GM12878 (cell line): Measurements from ENCODE around the gene ST6GAL2. TPM values are rescaled to one million over a fixed set of nuclear protein-coding genes. Genes with fewer than 3 reads are reported as not detected.

ENCODE experiments used
- ATAC-seq: fragments of 200-7000 bp; cut with Tn5 transposase; 3 replicates; pipeline ENCODE4 v1.9.1; 2020; ENCODE audit warnings: mild to moderate bottlenecking, moderate library complexity
- BruUV-seq: library from RNA; stranded (reverse); fragments of 400-500 nt; replicated peaks from 2 replicates; lab custom pipeline; 2021; lab: Mats Ljungman, UMichigan
- CTCF ChIA-PET: fragments of 300-600 bp; sonication (Branson Sonifier 250); formaldehyde crosslinking; extraction: SDS; loops from one replicate; lab custom pipeline; 2021; ENCODE audit warnings: inconsistent platforms; lab: Yijun Ruan, JAX
- POLR2A ChIA-PET: fragments of 350-600 bp; formaldehyde crosslinking; extraction: SDS; loops from one replicate; lab custom pipeline; 2021; ENCODE audit warnings: inconsistent platforms; lab: Charles Lee
- RAD21 ChIA-PET: fragments of 300-600 bp; sonication (Branson Sonifier 250); formaldehyde crosslinking; loops from one replicate; lab custom pipeline; 2023; ENCODE audit warnings: antibody characterized with exemption; ENCODE audit not compliant: unreplicated experiment; lab: Charles Lee
- SMC1A ChIA-PET: fragments of 300-600 bp; sonication (Branson Sonifier 250); formaldehyde crosslinking; loops from one replicate; lab custom pipeline; 2023; ENCODE audit not compliant: unreplicated experiment, uncharacterized antibody; lab: Charles Lee
- DNase-seq: peaks from one replicate; pipeline ENCODE4 v3.0.0-alpha.2; 2011; ENCODE audit warnings: low read depth, low spot score
- FAIRE-seq: peaks from 3 replicates; lab custom pipeline; 2011; peaks lifted over from hg19 to GRCh38; lab: Jason Lieb, UNC
- H2AFZ ChIP-seq: 2 replicates; pipeline ENCODE4 v1.6.0; 2011; ENCODE audit warnings: low read depth, low read length, control low read depth; ENCODE audit not compliant: control insufficient read depth
- H3K27ac ChIP-seq: 2 replicates; pipeline ENCODE4 v1.5.1; 2011; ENCODE audit warnings: control low read depth; ENCODE audit not compliant: control insufficient read depth, insufficient read depth
- H3K27me3 ChIP-seq, 2 experiments: replicated peaks in 1 of 2; 2 replicates each; pipeline versions ENCODE4 v1.6.0 to v1.6.1; 2011; ENCODE audit warnings: low read length in 1 of 2; ENCODE audit not compliant: control insufficient read depth in 2 of 2, insufficient read depth in 2 of 2
- H3K36me3 ChIP-seq, 2 experiments: 2 replicates each; pipeline ENCODE4 v1.5.1; 2011; ENCODE audit warnings: low read length in 1 of 2; ENCODE audit not compliant: control insufficient read depth in 2 of 2, insufficient read depth in 2 of 2
- H3K4me1 ChIP-seq: 2 replicates; pipeline ENCODE4 v1.6.1; 2011; ENCODE audit warnings: mild to moderate bottlenecking, low read length, moderate library complexity, mixed read lengths; ENCODE audit not compliant: control insufficient read depth, insufficient read depth
- H3K4me2 ChIP-seq: 2 replicates; pipeline ENCODE4 v1.6.0; 2011; ENCODE audit warnings: control low read depth; ENCODE audit not compliant: control insufficient read depth, insufficient read depth
- H3K4me3 ChIP-seq: fragments of 200-600 bp; sonication (generic); 2 replicates; pipeline ENCODE4 v1.5.1; 2016
- H3K79me2 ChIP-seq: 2 replicates; pipeline ENCODE4 v1.6.0; 2011; ENCODE audit warnings: low read length; ENCODE audit not compliant: control insufficient read depth, insufficient read depth
- H3K9ac ChIP-seq: 2 replicates; pipeline ENCODE4 v1.8.0; 2011; ENCODE audit warnings: low read length, control low read depth, mixed read lengths; ENCODE audit not compliant: control insufficient read depth, insufficient read depth
- H3K9me3 ChIP-seq: replicated peaks from 3 replicates; pipeline ENCODE4 v1.5.1; 2011; ENCODE audit warnings: mild to moderate bottlenecking, low read length; ENCODE audit not compliant: control insufficient read depth, insufficient read depth
- H4K20me1 ChIP-seq: 2 replicates; pipeline ENCODE4 v1.6.0; 2011; ENCODE audit not compliant: control insufficient read depth, insufficient read depth
- BCL3 ChIP-seq: IDR thresholded peaks from 2 replicates; pipeline ENCODE4 v1.6.1; 2011; ENCODE audit warnings: borderline replicate concordance, low read depth, mild to moderate bottlenecking, moderate library complexity, low read length; ENCODE audit not compliant: insufficient read depth, poor library complexity, severe bottlenecking
- CBFB ChIP-seq: IDR thresholded peaks from 2 replicates; pipeline ENCODE4 v1.6.1; 2016; ENCODE audit warnings: antibody characterized with exemption, low read depth
- CBX3 ChIP-seq: fragments of 200-600 bp; sonication (generic); IDR thresholded peaks from 2 replicates; pipeline ENCODE4 v1.6.1; 2016; ENCODE audit warnings: low read depth, borderline replicate concordance
- ESRRA ChIP-seq: IDR thresholded peaks from 2 replicates; pipeline ENCODE4 v1.6.1; 2012; ENCODE audit warnings: mild to moderate bottlenecking, low read length, improper control_type of control experiment
- ETV6 ChIP-seq, 2 experiments: fragments of 450-650 bp in 1 of 2; IDR thresholded peaks in 1 of 2; conservative IDR thresholded peaks in 1 of 2; 2 replicates each; pipeline ENCODE4 v1.6.1; 2014; ENCODE audit warnings: antibody characterized with exemption in 1 of 2, borderline replicate concordance in 1 of 2, low read depth in 1 of 2, mild to moderate bottlenecking in 1 of 2, moderate library complexity in 1 of 2
- FOXK2 ChIP-seq: fragments of 450-650 bp; IDR thresholded peaks from 2 replicates; pipeline ENCODE4 v1.6.1; 2017; ENCODE audit warnings: mild to moderate bottlenecking, moderate library complexity
- KDM1A ChIP-seq: fragments of 200-600 bp; sonication (generic); IDR thresholded peaks from 2 replicates; pipeline ENCODE4 v1.6.1; 2016; ENCODE audit warnings: borderline replicate concordance
- POLR2AphosphoS2 ChIP-seq: IDR thresholded peaks from 2 replicates; pipeline ENCODE4 v1.6.1; 2011; ENCODE audit warnings: low read depth, mild to moderate bottlenecking, low read length, improper control_type of control experiment, moderate library complexity
- RBBP5 ChIP-seq: fragments of 200-600 bp; sonication (generic); conservative IDR thresholded peaks from 2 replicates; pipeline ENCODE4 v1.6.1; 2016
- RELA ChIP-seq: fragments of 450-650 bp; IDR thresholded peaks from 2 replicates; pipeline ENCODE4 v1.8.0; 2014; ENCODE audit warnings: borderline replicate concordance; ENCODE audit not compliant: partially characterized antibody
- SP1 ChIP-seq: IDR thresholded peaks from one replicate; pipeline ENCODE4 v1.6.1; 2011; ENCODE audit warnings: low read depth, low read length
- TAF1 ChIP-seq: IDR thresholded peaks from 2 replicates; pipeline ENCODE4 v1.6.1; 2011; ENCODE audit warnings: mild to moderate bottlenecking, low read depth, low read length, borderline replicate concordance
- USF2 ChIP-seq: IDR thresholded peaks from 2 replicates; pipeline ENCODE4 v1.6.1; 2011; ENCODE audit warnings: low read depth, low read length, improper control_type of control experiment, borderline replicate concordance
- ZBTB4 ChIP-seq: fragments of 450-650 bp; formaldehyde crosslinking; IDR thresholded peaks from 2 replicates; pipeline ENCODE4 v1.4.0; 2022; ENCODE audit warnings: mild to moderate bottlenecking, moderate library complexity
- ZNF687 ChIP-seq: fragments of 450-650 bp; IDR thresholded peaks from 2 replicates; pipeline ENCODE4 v1.6.1; 2017; ENCODE audit warnings: mild to moderate bottlenecking, moderate library complexity
- WGBS: methylation state at CpG from one replicate; pipeline ENCODE4 v1.1.6; 2016; ENCODE audit warnings: low lambda C conversion rate; ENCODE audit not compliant: insufficient replicate concordance, insufficient coverage; ENCODE audit errors: missing lambda C conversion rate; 5-methylcytosine and 5-hydroxymethylcytosine counted together
- in situ Hi-C: fragments of 300-500 bp; cut with MboI; formaldehyde crosslinking; loops from 9 replicates; pipeline ENCODE4 v1.14.3; 2018; ENCODE audit warnings: mixed read lengths
- intact Hi-C: fragments of 100-400 bp; cut with micrococcal nuclease; formaldehyde crosslinking; loops from one replicate; pipeline ENCODE4 v1.14.2; 2022; ENCODE audit not compliant: unreplicated experiment
- polyA plus RNA-seq, 11 experiments: library from polyadenylated mRNA; depleted of rRNA in 4 of 11; unstranded in 6 of 11; stranded (reverse) in 5 of 11; fragments of >200 nt; fragmentation: Nextera tagmentation in 4 of 11; fragmentation: Illumina TruSeq in 1 of 11; extraction: Ambion mirVana in 4 of 11; extraction: Trizol in 1 of 11; gene quantifications; 1 replicate in 1 of 11; 2 replicates in 10 of 11; pipeline versions ENCODE4 v1.2.1 to v1.2.3, GENCODE V29; 2011 to 2016; ENCODE audit warnings: inconsistent platforms in 2 of 11, missing spikeins in 2 of 11, low read depth in 1 of 11
- total RNA-seq, 4 experiments: library from RNA; depleted of rRNA in 3 of 4; stranded (reverse); fragments of >200 nt in 3 of 4; fragmentation: Illumina TruSeq in 1 of 4; extraction: Trizol in 1 of 4; gene quantifications; 2 replicates each; pipeline versions ENCODE4 v1.2.1 to v1.2.3, GENCODE V29; 2013 to 2021

Gene ST6GAL2
- total and polyA plus RNA-seq, 10 of the 15 experiments (the other 5 are each of a cell fraction or from before 2014, with no cell fraction given), result not detected

- TF ChIP-seq BCL3 (no peak), SP1 (no peak), ZNF687 (no peak), RBBP5 (no peak), TAF1 (no peak), FOXK2 (no peak), KDM1A (no peak), CBFB (no peak), RELA (no peak)
- TF ChIP-seq, all 136 proteins: peak for 0
These were observed 8.6 kb upstream of the ST6GAL2 start (continued) for GRCh38 chr2:106894545-106894944.

- H4K20me1 ChIP-seq, result no peaks in the 10 kb centered on the region
- H2AFZ ChIP-seq, result no peak overlapping the region
- DNase-seq (no peak), FAIRE-seq (no peak), ATAC-seq (no peak)
- no peak overlapping the region for H3K4me3 ChIP-seq
- H3K27ac ChIP-seq, result no peak overlapping the region
- no peaks in the 10 kb centered on the region for H3K79me2 ChIP-seq
- POLR2A ChIA-PET, result no interaction called here
- SMC1A ChIA-PET, result no interaction called here
- BruUV-seq, result no TSS peak
- H3K4me2 ChIP-seq, result no peak overlapping the region
- no peak overlapping the region for H3K9ac ChIP-seq
- WGBS, result 0% methylated on average over 2 of the region's 2 CpGs
- H3K4me1 ChIP-seq, result no peaks in the 10 kb centered on the region
- RAD21 ChIA-PET, result no interaction called here
- no peaks in the 10 kb centered on the region for H3K27me3 ChIP-seq
- no peaks in the 10 kb centered on the region for H3K36me3 ChIP-seq
- intact Hi-C loops, result no loop called here
- no peaks in the 10 kb centered on the region for H3K9me3 ChIP-seq
- CTCF ChIA-PET, result no interaction called here
- in situ Hi-C loops, result no loop called here
- TF ChIP-seq POLR2AphosphoS2 (no peak), ESRRA (no peak), CBX3 (no peak), ETV6 (conservative IDR thresholded peaks at IDR 0.05 in 1 of 2, IDR thresholded peaks at IDR 0.05 in 1 of 2; ENCODE audit: borderline replicate concordance in 1 of 2, low read depth in 1 of 2) (no peak), ZBTB4 (no peak), USF2 (no peak)
These were observed 6.1 kb upstream of the ST6GAL2 start for GRCh38 chr2:106892048-106892447.
